ENCODE data around the gene STX5. TPM values are rescaled to one million over a fixed set of nuclear protein-coding genes. Genes with fewer than 3 reads are reported as not detected.

The STX5 gene
- total and polyA plus RNA-seq, 10 of the 15 experiments (the other 5 are each of a cell fraction or from before 2014, with no cell fraction given) = 3.8 to 35.4 (median 27.4) TPM

DNA sequence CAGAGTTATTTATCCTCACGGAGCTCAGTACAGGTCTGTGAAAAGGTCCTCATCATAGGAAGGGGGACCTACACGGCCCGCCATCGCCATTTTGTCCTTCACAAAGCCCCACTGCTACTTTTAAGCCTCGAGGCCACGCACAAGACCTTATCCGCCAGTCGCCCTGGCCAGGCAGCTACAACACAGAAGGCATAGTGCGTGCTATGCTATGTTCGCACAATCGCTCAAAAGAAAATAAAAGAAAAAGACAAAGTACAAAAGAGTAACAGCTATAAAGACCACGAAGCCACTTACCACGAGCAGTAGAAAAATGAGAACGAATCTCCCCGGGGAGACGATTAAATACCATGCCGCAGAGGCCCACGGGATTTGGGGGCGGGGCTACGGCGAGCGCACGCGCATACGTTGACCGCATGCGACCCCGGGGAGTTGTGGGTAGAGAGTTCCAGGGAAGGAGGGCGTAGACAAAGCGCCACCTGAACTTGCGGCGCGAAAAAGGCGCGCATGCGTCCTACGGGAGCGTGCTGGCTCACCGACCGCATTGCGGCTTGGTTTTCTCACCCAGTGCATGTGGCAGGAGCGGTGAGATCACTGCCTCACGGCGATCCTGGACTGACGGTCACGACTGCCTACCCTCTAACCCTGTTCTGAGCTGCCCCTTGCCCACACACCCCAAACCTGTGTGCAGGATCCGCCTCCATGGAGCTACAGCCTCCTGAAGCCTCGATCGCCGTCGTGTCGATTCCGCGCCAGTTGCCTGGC, 23.9 kb upstream of the STX5 start (continued):
- TF ChIP-seq, protein P1, sequence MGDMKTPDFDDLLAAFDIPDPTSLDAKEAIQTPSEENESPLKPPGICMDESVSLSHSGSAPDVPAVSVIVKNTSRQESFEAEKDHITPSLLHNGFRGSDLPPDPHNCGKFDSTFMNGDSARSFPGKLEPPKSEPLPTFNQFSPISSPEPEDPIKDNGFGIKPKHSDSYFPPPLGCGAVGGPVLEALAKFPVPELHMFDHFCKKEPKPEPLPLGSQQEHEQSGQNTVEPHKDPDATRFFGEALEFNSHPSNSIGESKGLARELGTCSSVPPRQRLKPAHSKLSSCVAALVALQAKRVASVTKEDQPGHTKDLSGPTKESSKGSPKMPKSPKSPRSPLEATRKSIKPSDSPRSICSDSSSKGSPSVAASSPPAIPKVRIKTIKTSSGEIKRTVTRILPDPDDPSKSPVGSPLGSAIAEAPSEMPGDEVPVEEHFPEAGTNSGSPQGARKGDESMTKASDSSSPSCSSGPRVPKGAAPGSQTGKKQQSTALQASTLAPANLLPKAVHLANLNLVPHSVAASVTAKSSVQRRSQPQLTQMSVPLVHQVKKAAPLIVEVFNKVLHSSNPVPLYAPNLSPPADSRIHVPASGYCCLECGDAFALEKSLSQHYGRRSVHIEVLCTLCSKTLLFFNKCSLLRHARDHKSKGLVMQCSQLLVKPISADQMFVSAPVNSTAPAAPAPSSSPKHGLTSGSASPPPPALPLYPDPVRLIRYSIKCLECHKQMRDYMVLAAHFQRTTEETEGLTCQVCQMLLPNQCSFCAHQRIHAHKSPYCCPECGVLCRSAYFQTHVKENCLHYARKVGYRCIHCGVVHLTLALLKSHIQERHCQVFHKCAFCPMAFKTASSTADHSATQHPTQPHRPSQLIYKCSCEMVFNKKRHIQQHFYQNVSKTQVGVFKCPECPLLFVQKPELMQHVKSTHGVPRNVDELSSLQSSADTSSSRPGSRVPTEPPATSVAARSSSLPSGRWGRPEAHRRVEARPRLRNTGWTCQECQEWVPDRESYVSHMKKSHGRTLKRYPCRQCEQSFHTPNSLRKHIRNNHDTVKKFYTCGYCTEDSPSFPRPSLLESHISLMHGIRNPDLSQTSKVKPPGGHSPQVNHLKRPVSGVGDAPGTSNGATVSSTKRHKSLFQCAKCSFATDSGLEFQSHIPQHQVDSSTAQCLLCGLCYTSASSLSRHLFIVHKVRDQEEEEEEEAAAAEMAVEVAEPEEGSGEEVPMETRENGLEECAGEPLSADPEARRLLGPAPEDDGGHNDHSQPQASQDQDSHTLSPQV (IDR thresholded peaks at IDR 0.05) = no peak
- TF ChIP-seq, protein P2, sequence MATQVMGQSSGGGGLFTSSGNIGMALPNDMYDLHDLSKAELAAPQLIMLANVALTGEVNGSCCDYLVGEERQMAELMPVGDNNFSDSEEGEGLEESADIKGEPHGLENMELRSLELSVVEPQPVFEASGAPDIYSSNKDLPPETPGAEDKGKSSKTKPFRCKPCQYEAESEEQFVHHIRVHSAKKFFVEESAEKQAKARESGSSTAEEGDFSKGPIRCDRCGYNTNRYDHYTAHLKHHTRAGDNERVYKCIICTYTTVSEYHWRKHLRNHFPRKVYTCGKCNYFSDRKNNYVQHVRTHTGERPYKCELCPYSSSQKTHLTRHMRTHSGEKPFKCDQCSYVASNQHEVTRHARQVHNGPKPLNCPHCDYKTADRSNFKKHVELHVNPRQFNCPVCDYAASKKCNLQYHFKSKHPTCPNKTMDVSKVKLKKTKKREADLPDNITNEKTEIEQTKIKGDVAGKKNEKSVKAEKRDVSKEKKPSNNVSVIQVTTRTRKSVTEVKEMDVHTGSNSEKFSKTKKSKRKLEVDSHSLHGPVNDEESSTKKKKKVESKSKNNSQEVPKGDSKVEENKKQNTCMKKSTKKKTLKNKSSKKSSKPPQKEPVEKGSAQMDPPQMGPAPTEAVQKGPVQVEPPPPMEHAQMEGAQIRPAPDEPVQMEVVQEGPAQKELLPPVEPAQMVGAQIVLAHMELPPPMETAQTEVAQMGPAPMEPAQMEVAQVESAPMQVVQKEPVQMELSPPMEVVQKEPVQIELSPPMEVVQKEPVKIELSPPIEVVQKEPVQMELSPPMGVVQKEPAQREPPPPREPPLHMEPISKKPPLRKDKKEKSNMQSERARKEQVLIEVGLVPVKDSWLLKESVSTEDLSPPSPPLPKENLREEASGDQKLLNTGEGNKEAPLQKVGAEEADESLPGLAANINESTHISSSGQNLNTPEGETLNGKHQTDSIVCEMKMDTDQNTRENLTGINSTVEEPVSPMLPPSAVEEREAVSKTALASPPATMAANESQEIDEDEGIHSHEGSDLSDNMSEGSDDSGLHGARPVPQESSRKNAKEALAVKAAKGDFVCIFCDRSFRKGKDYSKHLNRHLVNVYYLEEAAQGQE (IDR thresholded peaks at IDR 0.05; ENCODE audit: low read depth, low read length) = peak; percentile 46; the same call in 1 of the 2 replicates
- TF ChIP-seq, protein P3, sequence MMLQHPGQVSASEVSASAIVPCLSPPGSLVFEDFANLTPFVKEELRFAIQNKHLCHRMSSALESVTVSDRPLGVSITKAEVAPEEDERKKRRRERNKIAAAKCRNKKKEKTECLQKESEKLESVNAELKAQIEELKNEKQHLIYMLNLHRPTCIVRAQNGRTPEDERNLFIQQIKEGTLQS (IDR thresholded peaks at IDR 0.05; ENCODE audit: borderline replicate concordance, extremely low read depth, low read depth, low read length) = no peak
- TF ChIP-seq, protein P4, sequence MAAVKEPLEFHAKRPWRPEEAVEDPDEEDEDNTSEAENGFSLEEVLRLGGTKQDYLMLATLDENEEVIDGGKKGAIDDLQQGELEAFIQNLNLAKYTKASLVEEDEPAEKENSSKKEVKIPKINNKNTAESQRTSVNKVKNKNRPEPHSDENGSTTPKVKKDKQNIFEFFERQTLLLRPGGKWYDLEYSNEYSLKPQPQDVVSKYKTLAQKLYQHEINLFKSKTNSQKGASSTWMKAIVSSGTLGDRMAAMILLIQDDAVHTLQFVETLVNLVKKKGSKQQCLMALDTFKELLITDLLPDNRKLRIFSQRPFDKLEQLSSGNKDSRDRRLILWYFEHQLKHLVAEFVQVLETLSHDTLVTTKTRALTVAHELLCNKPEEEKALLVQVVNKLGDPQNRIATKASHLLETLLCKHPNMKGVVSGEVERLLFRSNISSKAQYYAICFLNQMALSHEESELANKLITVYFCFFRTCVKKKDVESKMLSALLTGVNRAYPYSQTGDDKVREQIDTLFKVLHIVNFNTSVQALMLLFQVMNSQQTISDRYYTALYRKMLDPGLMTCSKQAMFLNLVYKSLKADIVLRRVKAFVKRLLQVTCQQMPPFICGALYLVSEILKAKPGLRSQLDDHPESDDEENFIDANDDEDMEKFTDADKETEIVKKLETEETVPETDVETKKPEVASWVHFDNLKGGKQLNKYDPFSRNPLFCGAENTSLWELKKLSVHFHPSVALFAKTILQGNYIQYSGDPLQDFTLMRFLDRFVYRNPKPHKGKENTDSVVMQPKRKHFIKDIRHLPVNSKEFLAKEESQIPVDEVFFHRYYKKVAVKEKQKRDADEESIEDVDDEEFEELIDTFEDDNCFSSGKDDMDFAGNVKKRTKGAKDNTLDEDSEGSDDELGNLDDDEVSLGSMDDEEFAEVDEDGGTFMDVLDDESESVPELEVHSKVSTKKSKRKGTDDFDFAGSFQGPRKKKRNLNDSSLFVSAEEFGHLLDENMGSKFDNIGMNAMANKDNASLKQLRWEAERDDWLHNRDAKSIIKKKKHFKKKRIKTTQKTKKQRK (IDR thresholded peaks at IDR 0.05; ENCODE audit: low read depth, low read length) = no peak
- TF ChIP-seq BRCA1 (IDR thresholded peaks at IDR 0.05; ENCODE audit: low read depth, low read length) (no peak), STAT1 (conservative IDR thresholded peaks at IDR 0.05) (peak; percentile 86; the same call in 1 of the 2 replicates), SPI1 (IDR thresholded peaks at IDR 0.05; ENCODE audit: borderline replicate concordance, insufficient read depth, low read depth, low read length) (no peak), NBN (IDR thresholded peaks at IDR 0.05) (peak; percentile 90)
- TF ChIP-seq, protein P5, sequence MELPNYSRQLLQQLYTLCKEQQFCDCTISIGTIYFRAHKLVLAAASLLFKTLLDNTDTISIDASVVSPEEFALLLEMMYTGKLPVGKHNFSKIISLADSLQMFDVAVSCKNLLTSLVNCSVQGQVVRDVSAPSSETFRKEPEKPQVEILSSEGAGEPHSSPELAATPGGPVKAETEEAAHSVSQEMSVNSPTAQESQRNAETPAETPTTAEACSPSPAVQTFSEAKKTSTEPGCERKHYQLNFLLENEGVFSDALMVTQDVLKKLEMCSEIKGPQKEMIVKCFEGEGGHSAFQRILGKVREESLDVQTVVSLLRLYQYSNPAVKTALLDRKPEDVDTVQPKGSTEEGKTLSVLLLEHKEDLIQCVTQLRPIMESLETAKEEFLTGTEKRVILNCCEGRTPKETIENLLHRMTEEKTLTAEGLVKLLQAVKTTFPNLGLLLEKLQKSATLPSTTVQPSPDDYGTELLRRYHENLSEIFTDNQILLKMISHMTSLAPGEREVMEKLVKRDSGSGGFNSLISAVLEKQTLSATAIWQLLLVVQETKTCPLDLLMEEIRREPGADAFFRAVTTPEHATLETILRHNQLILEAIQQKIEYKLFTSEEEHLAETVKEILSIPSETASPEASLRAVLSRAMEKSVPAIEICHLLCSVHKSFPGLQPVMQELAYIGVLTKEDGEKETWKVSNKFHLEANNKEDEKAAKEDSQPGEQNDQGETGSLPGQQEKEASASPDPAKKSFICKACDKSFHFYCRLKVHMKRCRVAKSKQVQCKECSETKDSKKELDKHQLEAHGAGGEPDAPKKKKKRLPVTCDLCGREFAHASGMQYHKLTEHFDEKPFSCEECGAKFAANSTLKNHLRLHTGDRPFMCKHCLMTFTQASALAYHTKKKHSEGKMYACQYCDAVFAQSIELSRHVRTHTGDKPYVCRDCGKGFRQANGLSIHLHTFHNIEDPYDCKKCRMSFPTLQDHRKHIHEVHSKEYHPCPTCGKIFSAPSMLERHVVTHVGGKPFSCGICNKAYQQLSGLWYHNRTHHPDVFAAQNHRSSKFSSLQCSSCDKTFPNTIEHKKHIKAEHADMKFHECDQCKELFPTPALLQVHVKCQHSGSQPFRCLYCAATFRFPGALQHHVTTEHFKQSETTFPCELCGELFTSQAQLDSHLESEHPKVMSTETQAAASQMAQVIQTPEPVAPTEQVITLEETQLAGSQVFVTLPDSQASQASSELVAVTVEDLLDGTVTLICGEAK (IDR thresholded peaks at IDR 0.05; ENCODE audit: borderline replicate concordance) = peak; percentile 27; the same call in 1 of the 2 replicates
- TF ChIP-seq, protein P6, sequence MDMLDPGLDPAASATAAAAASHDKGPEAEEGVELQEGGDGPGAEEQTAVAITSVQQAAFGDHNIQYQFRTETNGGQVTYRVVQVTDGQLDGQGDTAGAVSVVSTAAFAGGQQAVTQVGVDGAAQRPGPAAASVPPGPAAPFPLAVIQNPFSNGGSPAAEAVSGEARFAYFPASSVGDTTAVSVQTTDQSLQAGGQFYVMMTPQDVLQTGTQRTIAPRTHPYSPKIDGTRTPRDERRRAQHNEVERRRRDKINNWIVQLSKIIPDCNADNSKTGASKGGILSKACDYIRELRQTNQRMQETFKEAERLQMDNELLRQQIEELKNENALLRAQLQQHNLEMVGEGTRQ (IDR thresholded peaks at IDR 0.05; ENCODE audit: borderline replicate concordance, low read depth, low read length) = no peak; the same call in 1 of the 2 replicates
